Osteoblast (primary cell): Measurements from ENCODE around the gene BTBD7. TPM values are rescaled to one million over a fixed set of nuclear protein-coding genes. Genes with fewer than 3 reads are reported as not detected.

ENCODE experiments used
- DNase-seq: peaks from one replicate; pipeline ENCODE4 v3.0.0; 2011; ENCODE audit warnings: low spot score, mixed read lengths; ENCODE audit not compliant: insufficient read length; ENCODE audit errors: missing footprints
- H2AFZ ChIP-seq: 2 replicates; pipeline ENCODE4 v1.6.0; 2011; ENCODE audit warnings: mild to moderate bottlenecking, low read length
- H3K27ac ChIP-seq: 2 replicates; pipeline ENCODE4 v1.5.1; 2011; ENCODE audit warnings: mild to moderate bottlenecking, low read depth, low read length, moderate library complexity
- H3K27me3 ChIP-seq: 2 replicates; pipeline ENCODE4 v1.6.0; 2012; ENCODE audit warnings: mild to moderate bottlenecking, control low read depth, inconsistent platforms, low read length, moderate library complexity; ENCODE audit not compliant: insufficient read depth
- H3K36me3 ChIP-seq: 2 replicates; pipeline ENCODE4 v1.5.1; 2011; ENCODE audit warnings: mild to moderate bottlenecking, low read length, control low read depth, moderate library complexity; ENCODE audit not compliant: insufficient read depth
- H3K4me1 ChIP-seq: 2 replicates; pipeline ENCODE4 v1.5.1; 2011; ENCODE audit warnings: mild to moderate bottlenecking, low read length, control low read depth, moderate library complexity; ENCODE audit not compliant: insufficient read depth
- H3K4me2 ChIP-seq: 2 replicates; pipeline ENCODE4 v1.6.0; 2011; ENCODE audit warnings: mild to moderate bottlenecking, low read length; ENCODE audit not compliant: insufficient read depth
- H3K4me3 ChIP-seq: fragments of 200-600 bp; sonication (generic); 3 replicates; pipeline ENCODE4 v1.5.1; 2012; ENCODE audit warnings: mild to moderate bottlenecking, low read length, inconsistent platforms; ENCODE audit not compliant: insufficient read depth
- H3K79me2 ChIP-seq: 2 replicates; pipeline ENCODE4 v1.6.0; 2012; ENCODE audit warnings: mild to moderate bottlenecking, low read length, control low read depth, inconsistent platforms; ENCODE audit not compliant: insufficient read depth
- H3K9me3 ChIP-seq: 2 replicates; pipeline ENCODE4 v1.5.1; 2011; ENCODE audit warnings: low read depth, low read length, control low read depth
- H4K20me1 ChIP-seq: 2 replicates; pipeline ENCODE4 v1.6.0; 2012; ENCODE audit warnings: mild to moderate bottlenecking, low read length, control low read depth; ENCODE audit not compliant: insufficient read depth
- CTCF ChIP-seq: IDR thresholded peaks from 2 replicates; pipeline ENCODE4 v1.5.1; 2011; ENCODE audit warnings: mild to moderate bottlenecking, low read depth, low read length, moderate library complexity; ENCODE audit errors: extremely low read depth
- total RNA-seq: library from RNA; depleted of rRNA; stranded (reverse); fragments of >200 nt; gene quantifications from 2 replicates; pipeline ENCODE4 v1.2.3, GENCODE V29; 2012

BTBD7 gene
- total RNA-seq, 1 donor = 31.1 TPM

- Histone ChIP-seq H3K36me3 (no peaks in the 10 kb centered on the region), H3K4me3 (no peak overlapping the region), H3K27me3 (no peaks in the 10 kb centered on the region), H3K4me2 (no peak overlapping the region), H3K9me3 (no peaks in the 10 kb centered on the region), H3K79me2 (no peaks in the 10 kb centered on the region), H3K27ac (no peak overlapping the region), H3K4me1 (no peaks in the 10 kb centered on the region), H2AFZ (no peak overlapping the region), H4K20me1 (no peaks in the 10 kb centered on the region)
- no peak for TF ChIP-seq CTCF
- DNase-seq = no peak
Observed at GRCh38 chr14:93347850-93348249, 15.0 kb upstream of the BTBD7 start.

- Histone ChIP-seq H3K36me3 (no peaks in the 10 kb centered on the region), H3K4me3 (no peak within 1 kb of the TSS), H2AFZ (no peak within 1 kb of the TSS), H3K4me1 (no peaks in the 10 kb centered on the region), H3K9me3 (no peaks in the 10 kb centered on the region), H3K79me2 (no peaks in the 10 kb centered on the region), H3K4me2 (no peak within 1 kb of the TSS), H4K20me1 (no peaks in the 10 kb centered on the region), H3K27ac (no peak within 1 kb of the TSS), H3K27me3 (no peaks in the 10 kb centered on the region)
- TF ChIP-seq CTCF = no peak
- DNase-seq = no peak
Observed at GRCh38 chr14:93346926-93347721, 14.3 kb upstream of the BTBD7 start, which contains the start of gene COX8C. COX8C (plus strand) TSS chr14:93347182; CDS start chr14:93347269, 87 bp downstream.

- Histone ChIP-seq H3K79me2 (no peaks in the 10 kb centered on the region), H3K4me3 (no peak overlapping the region), H3K4me2 (no peak overlapping the region), H4K20me1 (no peaks in the 10 kb centered on the region), H3K36me3 (no peaks in the 10 kb centered on the region), H2AFZ (no peak overlapping the region), H3K27me3 (no peaks in the 10 kb centered on the region), H3K9me3 (no peaks in the 10 kb centered on the region), H3K4me1 (no peaks in the 10 kb centered on the region), H3K27ac (no peak overlapping the region)
- DNase-seq = no peak
- no peak for TF ChIP-seq CTCF
Observed at GRCh38 chr14:93343797-93344196, 11.0 kb upstream of the BTBD7 start.

GRCh38 chr14:93343266-93343665 lies 10.4 kb upstream of the BTBD7 start:
- H3K9me3 ChIP-seq = no peaks in the 10 kb centered on the region
- no peaks in the 10 kb centered on the region for H3K79me2 ChIP-seq
- no peak overlapping the region for H3K4me3 ChIP-seq
- no peaks in the 10 kb centered on the region for H3K4me1 ChIP-seq
- no peaks in the 10 kb centered on the region for H3K36me3 ChIP-seq
- H3K27ac ChIP-seq = no peak overlapping the region
- no peaks in the 10 kb centered on the region for H3K27me3 ChIP-seq
- no peak overlapping the region for H3K4me2 ChIP-seq
- no peak overlapping the region for H2AFZ ChIP-seq
- no peak for DNase-seq
- H4K20me1 ChIP-seq = no peaks in the 10 kb centered on the region
- no peak for TF ChIP-seq CTCF
